SJSA1 (cell line): Measurements from ENCODE around the gene ATOX1. TPM values are rescaled to one million over a fixed set of nuclear protein-coding genes. Genes with fewer than 3 reads are reported as not detected.

Source experiments
- DNase-seq, 2 experiments: peaks; one replicate each; pipeline ENCODE4 v3.0.0-alpha.2; 2015 to 2020; ENCODE audit warnings: low spot score in 2 of 2, low read depth in 1 of 2
- H3K27ac ChIP-seq: fragments of 250-450 bp; sonication (Bioruptor Pico); 2 replicates; pipeline ENCODE4 v1.5.1; 2020; ENCODE audit warnings: mild to moderate bottlenecking, moderate library complexity
- H3K27me3 ChIP-seq: fragments of 250-450 bp; sonication (Bioruptor Pico); replicated peaks from 2 replicates; pipeline ENCODE4 v1.5.1; 2020; ENCODE audit warnings: mild to moderate bottlenecking, moderate library complexity
- H3K36me3 ChIP-seq: fragments of 250-450 bp; sonication (Bioruptor Pico); 2 replicates; pipeline ENCODE4 v1.5.1; 2020; ENCODE audit warnings: mild to moderate bottlenecking
- H3K4me1 ChIP-seq: fragments of 250-450 bp; sonication (Bioruptor Pico); replicated peaks from 2 replicates; pipeline ENCODE4 v1.6.1; 2021; ENCODE audit warnings: mild to moderate bottlenecking
- H3K4me3 ChIP-seq: fragments of 250-450 bp; sonication (Bioruptor Pico); 2 replicates; pipeline ENCODE4 v1.5.1; 2020; ENCODE audit warnings: mild to moderate bottlenecking
- H3K9me3 ChIP-seq: fragments of 250-450 bp; sonication (Bioruptor Pico); replicated peaks from 2 replicates; pipeline ENCODE4 v1.5.1; 2020; ENCODE audit warnings: mild to moderate bottlenecking
- total RNA-seq: library from RNA; depleted of rRNA; stranded (reverse); fragments of >200 nt; shearing (Covaris generic); gene quantifications from 2 replicates; pipeline ENCODE4 v1.2.3, GENCODE V29; 2014

ATOX1 gene
- total RNA-seq, 1 experiment from 2014 or later, result 124 TPM

GRCh38 chr5:151775025-151775606, 16.7 kb upstream of the ATOX1 start:
- Histone ChIP-seq H3K36me3 (peaks cover 62% of the 10 kb centered on the region), H3K27ac (no peak overlapping the region), H3K4me3 (no peak overlapping the region), H3K4me1 (peaks cover 27% of the 10 kb centered on the region), H3K9me3 (no peaks in the 10 kb centered on the region), H3K27me3 (no peaks in the 10 kb centered on the region)
- no peak for DNase-seq

- Histone ChIP-seq H3K9me3 (no peaks in the 10 kb centered on the region), H3K27me3 (no peaks in the 10 kb centered on the region), H3K4me3 (peak overlapping the region; percentile 57), H3K4me1 (peaks cover 29% of the 10 kb centered on the region), H3K27ac (peak overlapping the region; percentile 72; the same call in 1 of the 2 replicates), H3K36me3 (peaks cover 55% of the 10 kb centered on the region)
- no peak for DNase-seq
Observed at GRCh38 chr5:151773951-151774350, 15.5 kb upstream of the ATOX1 start.

GRCh38 chr5:151772846-151773561, 14.6 kb upstream of the ATOX1 start:
- peak overlapping the region; percentile 72 for H3K27ac ChIP-seq
- peaks cover 46% of the 10 kb centered on the region for H3K36me3 ChIP-seq
- H3K4me3 ChIP-seq, result peak overlapping the region; percentile 57
- peak; percentile 45 to 68 for DNase-seq
- no peaks in the 10 kb centered on the region for H3K27me3 ChIP-seq
- no peaks in the 10 kb centered on the region for H3K9me3 ChIP-seq
- H3K4me1 ChIP-seq, result peaks cover 29% of the 10 kb centered on the region

- H3K4me3 ChIP-seq, result peak overlapping the region; percentile 57
- no peaks in the 10 kb centered on the region for H3K9me3 ChIP-seq
- peaks cover 29% of the 10 kb centered on the region for H3K4me1 ChIP-seq
- peaks cover 38% of the 10 kb centered on the region for H3K36me3 ChIP-seq
- peak overlapping the region; percentile 72 for H3K27ac ChIP-seq
- DNase-seq, result peak; percentile 59 to 75
- H3K27me3 ChIP-seq, result no peaks in the 10 kb centered on the region
Observed at GRCh38 chr5:151772029-151772845, 13.8 kb upstream of the ATOX1 start.

- H3K9me3 ChIP-seq, result no peaks in the 10 kb centered on the region
- DNase-seq, result peak; percentile 100
- H3K4me3 ChIP-seq, result peak within 1 kb of the TSS; percentile 57
- H3K36me3 ChIP-seq, result peaks cover 33% of the 10 kb centered on the region
- peaks cover 29% of the 10 kb centered on the region for H3K4me1 ChIP-seq
- no peaks in the 10 kb centered on the region for H3K27me3 ChIP-seq
- H3K27ac ChIP-seq, result peak within 1 kb of the TSS; percentile 92
Observed at GRCh38 chr5:151771259-151772028, 13.0 kb upstream of the ATOX1 start, which contains the start of gene G3BP1. TSS of gene G3BP1 (plus strand) at chr5:151771954. CDS start at chr5:151786621, 14,667 bp downstream.

GRCh38 chr5:151770383-151771258, 12.2 kb upstream of the ATOX1 start:
- peak in 1 of 2 experiments; percentile 82 for DNase-seq
- Histone ChIP-seq H3K4me3 (peak overlapping the region; percentile 39), H3K27me3 (no peaks in the 10 kb centered on the region), H3K36me3 (peaks cover 27% of the 10 kb centered on the region), H3K9me3 (no peaks in the 10 kb centered on the region), H3K4me1 (peaks cover 29% of the 10 kb centered on the region), H3K27ac (peak overlapping the region; percentile 92)

- Histone ChIP-seq H3K36me3 (no peaks in the 10 kb centered on the region), H3K4me3 (no peak overlapping the region), H3K27ac (no peak overlapping the region), H3K9me3 (no peaks in the 10 kb centered on the region), H3K27me3 (no peaks in the 10 kb centered on the region), H3K4me1 (peaks cover 13% of the 10 kb centered on the region)
- DNase-seq, result no peak
Observed at GRCh38 chr5:151766975-151767374, 8.5 kb upstream of the ATOX1 start.

- H3K4me3 ChIP-seq, result no peak overlapping the region
- no peaks in the 10 kb centered on the region for H3K4me1 ChIP-seq
- H3K9me3 ChIP-seq, result no peaks in the 10 kb centered on the region
- no peaks in the 10 kb centered on the region for H3K36me3 ChIP-seq
- no peak overlapping the region for H3K27ac ChIP-seq
- no peak for DNase-seq
- no peaks in the 10 kb centered on the region for H3K27me3 ChIP-seq
Observed at GRCh38 chr5:151764801-151765200, 6.4 kb upstream of the ATOX1 start.

- Histone ChIP-seq H3K4me3 (peak overlapping the region; percentile 53), H3K36me3 (peaks cover 14% of the 10 kb centered on the region), H3K9me3 (no peaks in the 10 kb centered on the region), H3K4me1 (peaks cover 15% of the 10 kb centered on the region), H3K27ac (peak overlapping the region; percentile 50), H3K27me3 (no peaks in the 10 kb centered on the region)
- DNase-seq, result peak in 1 of 2 experiments; percentile 59
Observed at GRCh38 chr5:151758141-151758429, 346 bp downstream of the ATOX1 start.

- H3K36me3 ChIP-seq, result peaks cover 19% of the 10 kb centered on the region
- peak overlapping the region; percentile 50 for H3K27ac ChIP-seq
- DNase-seq, result peak in 1 of 2 experiments; percentile 41
- H3K4me1 ChIP-seq, result peaks cover 15% of the 10 kb centered on the region
- peak overlapping the region; percentile 53 for H3K4me3 ChIP-seq
- no peaks in the 10 kb centered on the region for H3K27me3 ChIP-seq
- H3K9me3 ChIP-seq, result no peaks in the 10 kb centered on the region
Observed at GRCh38 chr5:151757233-151758140, 944 bp downstream of the ATOX1 start.

GRCh38 chr5:151755383-151755782, 3.0 kb downstream of the ATOX1 start:
- Histone ChIP-seq H3K27me3 (no peaks in the 10 kb centered on the region), H3K36me3 (peaks cover 32% of the 10 kb centered on the region)

GRCh38 chr5:151751593-151751992, 6.8 kb downstream of the ATOX1 start:
- no peak overlapping the region for H3K27ac ChIP-seq
- no peak for DNase-seq
- H3K4me1 ChIP-seq, result no peaks in the 10 kb centered on the region; the same call in 1 of the 2 replicates
- no peaks in the 10 kb centered on the region for H3K9me3 ChIP-seq
- no peak overlapping the region for H3K4me3 ChIP-seq
- H3K27me3 ChIP-seq, result no peaks in the 10 kb centered on the region
- H3K36me3 ChIP-seq, result peaks cover 41% of the 10 kb centered on the region

More at GRCh38 chr5:151755383-151755782, 3.0 kb downstream of the ATOX1 start:
- H3K4me3 ChIP-seq, result no peak overlapping the region
- H3K9me3 ChIP-seq, result no peaks in the 10 kb centered on the region
- peaks cover 15% of the 10 kb centered on the region for H3K4me1 ChIP-seq
- no peak overlapping the region for H3K27ac ChIP-seq
- peak in 1 of 2 experiments; percentile 17 for DNase-seq
